Effector CD8-positive, alpha-beta T cell (primary cell): ENCODE data around the gene SLC35G3.
"Not testable (repeated sequence)": the region's sequence is repeated elsewhere in the genome, so short reads cannot be mapped to it uniquely, and the experiment has no call there.

Experiments used
- DNase-seq: peaks from one replicate; lab custom pipeline; 2025; lab: John Stamatoyannopoulos, UW

Gene SLC35G3

GRCh38 chr17:35210741-35211140 is 16.5 kb upstream of the SLC35G3 start:
- DNase-seq: no peak

GRCh38 chr17:35202582-35202981 is 8.4 kb upstream of the SLC35G3 start:
- DNase-seq: not testable (repeated sequence)

- not testable (repeated sequence) for DNase-seq
These were observed 869 bp upstream of the SLC35G3 start for GRCh38 chr17:35195062-35195461.

GRCh38 chr17:35192708-35193107 is 1.5 kb downstream of the SLC35G3 start:
- DNase-seq: peak; percentile 29

- DNase-seq: no peak
These were observed 3.0 kb downstream of the SLC35G3 start for GRCh38 chr17:35191001-35191695.

- DNase-seq: no peak
These were observed 4.9 kb downstream of the SLC35G3 start for GRCh38 chr17:35189291-35189690.

- DNase-seq: no peak
These were observed 6.1 kb downstream of the SLC35G3 start for GRCh38 chr17:35188111-35188510.

GRCh38 chr17:35187481-35187880 is 6.7 kb downstream of the SLC35G3 start:
- DNase-seq: no peak

GRCh38 chr17:35185849-35186248 is 8.3 kb downstream of the SLC35G3 start:
- DNase-seq: no peak

GRCh38 chr17:35184274-35184673 is 9.9 kb downstream of the SLC35G3 start:
- no peak for DNase-seq

- DNase-seq: no peak
These were observed 10.9 kb downstream of the SLC35G3 start for GRCh38 chr17:35183332-35183731.

GRCh38 chr17:35179379-35179778 is 14.8 kb downstream of the SLC35G3 start:
- DNase-seq: not testable (repeated sequence)

- no peak for DNase-seq
These were observed 17.3 kb downstream of the SLC35G3 start for GRCh38 chr17:35176897-35177296.

GRCh38 chr17:35175638-35176415 is 18.4 kb downstream of the SLC35G3 start:
- no peak for DNase-seq

- DNase-seq: no peak
These were observed 19.3 kb downstream of the SLC35G3 start for GRCh38 chr17:35174835-35175334.

GRCh38 chr17:35172321-35172720 is 21.9 kb downstream of the SLC35G3 start:
- DNase-seq: not testable (repeated sequence)

GRCh38 chr17:35171834-35172233 is 22.4 kb downstream of the SLC35G3 start:
- no peak for DNase-seq

- DNase-seq: peak; percentile 3
These were observed 23.0 kb downstream of the SLC35G3 start for GRCh38 chr17:35170968-35171771.

- DNase-seq: no peak
These were observed 24.3 kb downstream of the SLC35G3 start for GRCh38 chr17:35169835-35170363.

- no peak for DNase-seq
These were observed 26.5 kb downstream of the SLC35G3 start for GRCh38 chr17:35167666-35168065.

- DNase-seq: no peak
These were observed 27.1 kb downstream of the SLC35G3 start for GRCh38 chr17:35167046-35167445.

GRCh38 chr17:35166526-35166925 is 27.7 kb downstream of the SLC35G3 start:
- no peak for DNase-seq
